ENCODE data around the gene AURKAIP1.

The AURKAIP1 gene

GRCh38 chr1:1349256-1350012, 25.6 kb downstream of the AURKAIP1 start, which contains the start of gene DVL1:
TSS of gene DVL1 (minus strand) at chr1:1349418. CDS start at chr1:1349065, 353 bp downstream.
- TF ChIP-seq MAX (IDR thresholded peaks at IDR 0.05; ENCODE audit: low read depth, low read length): no peak
- peak; percentile 65 for TF ChIP-seq POLR2A (IDR thresholded peaks at IDR 0.05; ENCODE audit: extremely low read depth, insufficient read length)
- TF ChIP-seq MYC (IDR thresholded peaks at IDR 0.05; ENCODE audit: low read depth, low read length): 0 out of 2 replicates have a peak, but pooled peaks have one; percentile 3
- TF ChIP-seq, protein P1, sequence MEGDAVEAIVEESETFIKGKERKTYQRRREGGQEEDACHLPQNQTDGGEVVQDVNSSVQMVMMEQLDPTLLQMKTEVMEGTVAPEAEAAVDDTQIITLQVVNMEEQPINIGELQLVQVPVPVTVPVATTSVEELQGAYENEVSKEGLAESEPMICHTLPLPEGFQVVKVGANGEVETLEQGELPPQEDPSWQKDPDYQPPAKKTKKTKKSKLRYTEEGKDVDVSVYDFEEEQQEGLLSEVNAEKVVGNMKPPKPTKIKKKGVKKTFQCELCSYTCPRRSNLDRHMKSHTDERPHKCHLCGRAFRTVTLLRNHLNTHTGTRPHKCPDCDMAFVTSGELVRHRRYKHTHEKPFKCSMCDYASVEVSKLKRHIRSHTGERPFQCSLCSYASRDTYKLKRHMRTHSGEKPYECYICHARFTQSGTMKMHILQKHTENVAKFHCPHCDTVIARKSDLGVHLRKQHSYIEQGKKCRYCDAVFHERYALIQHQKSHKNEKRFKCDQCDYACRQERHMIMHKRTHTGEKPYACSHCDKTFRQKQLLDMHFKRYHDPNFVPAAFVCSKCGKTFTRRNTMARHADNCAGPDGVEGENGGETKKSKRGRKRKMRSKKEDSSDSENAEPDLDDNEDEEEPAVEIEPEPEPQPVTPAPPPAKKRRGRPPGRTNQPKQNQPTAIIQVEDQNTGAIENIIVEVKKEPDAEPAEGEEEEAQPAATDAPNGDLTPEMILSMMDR (IDR thresholded peaks at IDR 0.05; ENCODE audit: low read depth, low read length): peak; percentile 41
- peak within 1 kb of the TSS; percentile 67 for H3K4me3 ChIP-seq (ENCODE audit: low read depth, low read length)
- peak; percentile 81 for DNase-seq (ENCODE audit: low read depth)

DNA sequence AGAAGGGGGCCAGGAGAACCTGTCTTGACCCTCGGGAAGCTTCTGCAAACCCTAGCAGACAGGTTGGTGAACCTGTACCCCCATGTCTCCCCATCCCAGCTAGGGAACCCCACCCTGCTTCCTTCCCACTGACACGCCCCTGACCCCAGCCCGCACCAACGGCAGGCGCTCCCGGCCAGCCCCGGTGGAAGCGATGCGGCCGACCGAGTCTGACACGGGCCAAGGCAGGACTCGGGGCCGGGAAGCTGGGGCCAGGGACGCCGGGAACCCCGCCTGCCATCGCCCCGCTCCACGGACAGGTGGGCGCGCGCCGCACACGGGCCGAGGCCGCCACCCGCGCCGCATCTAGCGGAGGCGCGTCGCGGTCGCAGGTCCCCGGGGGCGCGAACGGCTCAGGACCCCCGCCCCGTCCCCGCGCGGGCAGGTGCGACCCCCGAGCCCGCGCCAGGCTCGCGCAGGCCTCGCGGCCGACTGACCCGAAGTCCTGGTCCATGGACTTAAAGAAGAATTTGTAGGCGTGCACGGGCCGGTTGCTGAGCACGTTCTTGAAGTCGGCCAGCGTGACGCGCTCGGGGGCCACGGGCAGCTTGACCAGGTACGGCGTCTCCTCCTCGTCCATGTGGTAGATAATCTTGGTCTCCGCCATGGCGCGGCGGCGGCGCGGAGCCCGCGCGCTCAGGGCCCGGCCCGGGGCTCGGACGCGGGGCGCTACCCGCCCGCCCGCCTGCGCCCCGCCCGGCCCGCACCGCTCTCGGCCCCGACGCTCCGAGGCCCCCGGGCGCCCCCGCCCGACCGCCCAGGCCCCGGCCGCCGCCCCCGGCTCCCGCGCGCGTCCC, 26.4 kb downstream of the AURKAIP1 start:
- peak overlapping the region; percentile 67 for H3K4me3 ChIP-seq (ENCODE audit: low read depth, low read length)
- TF ChIP-seq, protein P1 (IDR thresholded peaks at IDR 0.05; ENCODE audit: low read depth, low read length): no peak
- TF ChIP-seq MAX (IDR thresholded peaks at IDR 0.05; ENCODE audit: low read depth, low read length) (peak; percentile 41; the same call in 1 of the 2 replicates), POLR2A (IDR thresholded peaks at IDR 0.05; ENCODE audit: extremely low read depth, insufficient read length) (no peak), MYC (IDR thresholded peaks at IDR 0.05; ENCODE audit: low read depth, low read length) (peak; percentile 43; the same call in 1 of the 2 replicates)
- DNase-seq (ENCODE audit: low read depth): peak; percentile 59

- TF ChIP-seq, protein P1 (IDR thresholded peaks at IDR 0.05; ENCODE audit: low read depth, low read length): no peak
- TF ChIP-seq POLR2A (IDR thresholded peaks at IDR 0.05; ENCODE audit: extremely low read depth, insufficient read length): no peak
- no peak for TF ChIP-seq MYC (IDR thresholded peaks at IDR 0.05; ENCODE audit: low read depth, low read length)
- TF ChIP-seq MAX (IDR thresholded peaks at IDR 0.05; ENCODE audit: low read depth, low read length): no peak
- H3K4me3 ChIP-seq (ENCODE audit: low read depth, low read length): peak overlapping the region; percentile 67
- DNase-seq (ENCODE audit: low read depth): peak; percentile 62
Observed at GRCh38 chr1:1347663-1348419, 27.2 kb downstream of the AURKAIP1 start.

- peak overlapping the region; percentile 67 for H3K4me3 ChIP-seq (ENCODE audit: low read depth, low read length)
- no peak for DNase-seq (ENCODE audit: low read depth)
- TF ChIP-seq MAX (IDR thresholded peaks at IDR 0.05; ENCODE audit: low read depth, low read length) (no peak), MYC (IDR thresholded peaks at IDR 0.05; ENCODE audit: low read depth, low read length) (no peak), POLR2A (IDR thresholded peaks at IDR 0.05; ENCODE audit: extremely low read depth, insufficient read length) (no peak)
- TF ChIP-seq, protein P1 (IDR thresholded peaks at IDR 0.05; ENCODE audit: low read depth, low read length): no peak
Observed at GRCh38 chr1:1347026-1347595, 27.9 kb downstream of the AURKAIP1 start.

- TF ChIP-seq, protein P1 (IDR thresholded peaks at IDR 0.05; ENCODE audit: low read depth, low read length): no peak
- TF ChIP-seq MAX (IDR thresholded peaks at IDR 0.05; ENCODE audit: low read depth, low read length) (no peak), POLR2A (IDR thresholded peaks at IDR 0.05; ENCODE audit: extremely low read depth, insufficient read length) (no peak), MYC (IDR thresholded peaks at IDR 0.05; ENCODE audit: low read depth, low read length) (no peak)
- no peak overlapping the region for H3K4me3 ChIP-seq (ENCODE audit: low read depth, low read length)
Observed at GRCh38 chr1:1346501-1346890, 28.5 kb downstream of the AURKAIP1 start.

More at GRCh38 chr1:1346501-1346890, 28.5 kb downstream of the AURKAIP1 start:
- no peak for DNase-seq (ENCODE audit: low read depth)

All from NB4 (cell line).